ENCODE results near the gene CAVIN2.

The CAVIN2 gene

GRCh38 chr2:191851158-191851557 lies 4.3 kb upstream of the CAVIN2 start:
- DNase-seq (ENCODE audit: insufficient read length, low spot score) (no peak), FAIRE-seq (no peak)
- no peak for TF ChIP-seq CTCF (IDR thresholded peaks at IDR 0.05; ENCODE audit: insufficient read depth, missing control alignments)

GRCh38 chr2:191848771-191849767 lies 2.2 kb upstream of the CAVIN2 start:
- DNase-seq (ENCODE audit: insufficient read length, low spot score) (no peak), FAIRE-seq (no peak)

GRCh38 chr2:191847764-191848163 lies 876 bp upstream of the CAVIN2 start:
- FAIRE-seq (no peak), DNase-seq (ENCODE audit: insufficient read length, low spot score) (no peak)
- TF ChIP-seq CTCF (IDR thresholded peaks at IDR 0.05; ENCODE audit: insufficient read depth, missing control alignments) = no peak

More at GRCh38 chr2:191848771-191849767, 2.2 kb upstream of the CAVIN2 start:
- no peak for TF ChIP-seq CTCF (IDR thresholded peaks at IDR 0.05; ENCODE audit: insufficient read depth, missing control alignments)

- FAIRE-seq (no peak), DNase-seq (ENCODE audit: insufficient read length, low spot score) (no peak)
- TF ChIP-seq CTCF (IDR thresholded peaks at IDR 0.05; ENCODE audit: insufficient read depth, missing control alignments) = no peak
Observed at GRCh38 chr2:191845876-191846514, 893 bp downstream of the CAVIN2 start.

- FAIRE-seq (no peak), DNase-seq (ENCODE audit: insufficient read length, low spot score) (no peak)
- no peak for TF ChIP-seq CTCF (IDR thresholded peaks at IDR 0.05; ENCODE audit: insufficient read depth, missing control alignments)
Observed at GRCh38 chr2:191845248-191845715, 1.6 kb downstream of the CAVIN2 start.

GRCh38 chr2:191844706-191845105 lies 2.2 kb downstream of the CAVIN2 start:
- DNase-seq (ENCODE audit: insufficient read length, low spot score) = no peak
- no peak for FAIRE-seq
- no peak for TF ChIP-seq CTCF (IDR thresholded peaks at IDR 0.05; ENCODE audit: insufficient read depth, missing control alignments)
